HCT116 (cell line): ENCODE measurements around the gene HRH4. TPM values are rescaled to one million over a fixed set of nuclear protein-coding genes. Genes with fewer than 3 reads are reported as not detected.

Experiments
- ATAC-seq: fragments of 200-7000 bp; cut with Tn5 transposase; 2 replicates; pipeline ENCODE4 v1.9.1; 2020; ENCODE audit warnings: mild to moderate bottlenecking, moderate library complexity
- BruUV-seq: library from RNA; stranded (reverse); fragments of 400-500 nt; replicated peaks from 2 replicates; lab custom pipeline; 2021; lab: Mats Ljungman, UMichigan
- CTCF ChIA-PET: fragments of 300-600 bp; sonication (Branson Sonifier 250); formaldehyde crosslinking; loops from one replicate; lab custom pipeline; 2021; ENCODE audit warnings: antibody characterized with exemption; lab: Charles Lee
- POLR2A ChIA-PET: fragments of 300-600, 350-600 bp; sonication (Branson Sonifier 250); formaldehyde crosslinking; loops from one replicate; lab custom pipeline; 2021; ENCODE audit warnings: antibody characterized with exemption; lab: Charles Lee
- RAD21 ChIA-PET, 2 experiments: fragments of 300-600 bp; sonication (Branson Sonifier 250); formaldehyde crosslinking; loops; one replicate each; lab custom pipeline; 2023; ENCODE audit warnings: low total read pairs in 2 of 2; ENCODE audit not compliant: uncharacterized antibody in 2 of 2, unreplicated experiment in 2 of 2, low non-redundant PET in 1 of 2; lab: Charles Lee
- DNase-seq: peaks from one replicate; pipeline ENCODE4 v3.0.0-alpha.2; 2010; ENCODE audit warnings: low read depth, low spot score
- H2AFZ ChIP-seq: fragments of 200-600 bp; shearing (Covaris generic), sonication (generic); 2 replicates; pipeline ENCODE4 v1.6.1; 2017; ENCODE audit warnings: low read depth, mixed run types, mixed read lengths, antibody characterized with exemption, low read length; ENCODE audit not compliant: poor library complexity, severe bottlenecking
- H3K27ac ChIP-seq: 2 replicates; pipeline ENCODE4 v1.5.1; 2012; ENCODE audit warnings: low read depth, low read length
- H3K27me3 ChIP-seq: fragments of 200-600 bp; sonication (generic); 2 replicates; pipeline ENCODE4 v1.6.1; 2016; ENCODE audit warnings: mixed run types, low read length, mixed read lengths; ENCODE audit not compliant: insufficient read depth
- H3K36me3 ChIP-seq, 2 experiments: fragments of 200-500 bp in 1 of 2; fragments of 200-600 bp in 1 of 2; sonication (Bioruptor generic) in 1 of 2; sonication (generic) in 1 of 2; 2 replicates each; pipeline versions ENCODE4 v1.5.1 to v1.6.1; 2014 to 2016; ENCODE audit warnings: low read length in 2 of 2, inconsistent platforms in 1 of 2, mixed read lengths in 1 of 2, mixed run types in 1 of 2; ENCODE audit not compliant: insufficient read depth in 2 of 2, control insufficient read depth in 1 of 2
- H3K4me1 ChIP-seq, 2 experiments: fragments of 200-600 bp in 1 of 2; sonication (generic) in 1 of 2; 2 replicates each; pipeline versions ENCODE4 v1.5.1 to v1.6.1; 2012 to 2017; ENCODE audit warnings: low read length in 2 of 2, inconsistent platforms in 1 of 2, mild to moderate bottlenecking in 1 of 2, mixed read lengths in 1 of 2, mixed run types in 1 of 2, moderate library complexity in 1 of 2; ENCODE audit not compliant: insufficient read depth in 2 of 2, control insufficient read depth in 1 of 2
- H3K4me2 ChIP-seq: fragments of 200-600 bp; sonication (generic); 2 replicates; pipeline ENCODE4 v1.6.1; 2017; ENCODE audit warnings: mixed run types, low read length, mixed read lengths
- H3K4me3 ChIP-seq, 2 experiments: fragments of 200-600 bp in 1 of 2; sonication (generic) in 1 of 2; replicated peaks in 1 of 2; 2 replicates each; pipeline ENCODE4 v1.5.1; 2011 to 2016; ENCODE audit warnings: low read length in 2 of 2, control low read depth in 1 of 2, low read depth in 1 of 2, mild to moderate bottlenecking in 1 of 2, mixed read lengths in 1 of 2, mixed run types in 1 of 2
- H3K79me2 ChIP-seq: fragments of 200-600 bp; sonication (generic); 2 replicates; pipeline ENCODE4 v1.6.1; 2017; ENCODE audit warnings: mild to moderate bottlenecking, mixed run types, low read length, moderate library complexity, mixed read lengths; ENCODE audit not compliant: insufficient read depth
- H3K9ac ChIP-seq: fragments of 200-600 bp; sonication (generic); 2 replicates; pipeline ENCODE4 v1.6.1; 2016; ENCODE audit warnings: low read length, mixed read lengths
- H3K9me2 ChIP-seq: fragments of 200-600 bp; sonication (generic), shearing (Covaris generic); 2 replicates; pipeline ENCODE4 v1.6.1; 2017; ENCODE audit warnings: mixed run types, mild to moderate bottlenecking, moderate library complexity; ENCODE audit not compliant: insufficient read depth
- H3K9me3 ChIP-seq, 2 experiments: fragments of 200-500 bp in 1 of 2; fragments of 200-600 bp in 1 of 2; sonication (Bioruptor generic) in 1 of 2; sonication (generic) in 1 of 2; 2 replicates each; pipeline ENCODE4 v1.6.1; 2014 to 2017; ENCODE audit warnings: low read length in 2 of 2, mixed read lengths in 2 of 2, inconsistent platforms in 1 of 2, low read depth in 1 of 2, mild to moderate bottlenecking in 1 of 2, mixed run types in 1 of 2, moderate library complexity in 1 of 2; ENCODE audit not compliant: control insufficient read depth in 1 of 2, insufficient read depth in 1 of 2
- H4K20me1 ChIP-seq: fragments of 200-600 bp; sonication (generic), shearing (Covaris generic); 2 replicates; pipeline ENCODE4 v1.6.1; 2017; ENCODE audit warnings: mixed run types, mild to moderate bottlenecking, moderate library complexity; ENCODE audit not compliant: insufficient read depth
- ATF3 ChIP-seq: IDR thresholded peaks from 2 replicates; pipeline ENCODE4 v1.6.1; 2012
- EGR1 ChIP-seq: IDR thresholded peaks from 2 replicates; pipeline ENCODE4 v1.6.1; 2012; ENCODE audit warnings: low read depth
- MAX ChIP-seq: IDR thresholded peaks from 2 replicates; pipeline ENCODE4 v1.6.1; 2012
- POLR2A ChIP-seq: IDR thresholded peaks from 2 replicates; pipeline ENCODE4 v1.7.0; 2011; ENCODE audit warnings: borderline replicate concordance; ENCODE audit not compliant: insufficient read depth, insufficient read length; ENCODE audit errors: extremely low read depth
- SIN3A ChIP-seq: IDR thresholded peaks from 2 replicates; pipeline ENCODE4 v1.6.1; 2012; ENCODE audit warnings: low read depth
- SP1 ChIP-seq: IDR thresholded peaks from 2 replicates; pipeline ENCODE4 v1.6.1; 2012; ENCODE audit warnings: low read depth
- YY1 ChIP-seq: IDR thresholded peaks from 2 replicates; pipeline ENCODE4 v1.6.1; 2011; ENCODE audit warnings: low read length, low read depth, moderate library complexity, mild to moderate bottlenecking; ENCODE audit not compliant: insufficient replicate concordance; ENCODE audit errors: extremely low read depth
- ZBTB33 ChIP-seq: IDR thresholded peaks from 2 replicates; pipeline ENCODE4 v1.6.1; 2011; ENCODE audit warnings: mild to moderate bottlenecking, low read length, moderate library complexity; ENCODE audit not compliant: insufficient replicate concordance; ENCODE audit errors: extremely low read depth
- intact Hi-C: fragments of 100-400 bp; cut with micrococcal nuclease; formaldehyde crosslinking; loops from 2 replicates; pipeline ENCODE4 v1.10.0; 2022
- total RNA-seq: library from RNA; stranded (reverse); gene quantifications from one replicate; pipeline ENCODE4 v1.2.1, GENCODE V29; 2021; ENCODE audit not compliant: unreplicated experiment

The HRH4 gene
- total RNA-seq, 1 experiment from 2014 or later: not detected

GRCh38 chr18:24426398-24427294 is 33.8 kb upstream of the HRH4 start, which contains the start of gene IMPACT (continued):
- TF ChIP-seq ZBTB33 (peak; percentile 25), SP1 (peak; percentile 9; the same call in 1 of the 2 replicates)

GRCh38 chr18:24427484-24427883 is 33.0 kb upstream of the HRH4 start:
- no peak for DNase-seq
- POLR2A ChIA-PET: interaction anchor here (1.1 to 1.6 kb wide), 2 partner anchors 9 to 10 kb away, joined by 3 to 5 read pairs; no protein-coding TSS in a partner anchor

More at GRCh38 chr18:24427484-24427883, 33.0 kb upstream of the HRH4 start:
- TF ChIP-seq POLR2A: no peak
- no peak for TF ChIP-seq MAX
- no peak for TF ChIP-seq ZBTB33
- no peak for TF ChIP-seq YY1
- TF ChIP-seq SIN3A: 0 out of 2 replicates have a peak, but pooled peaks have one; percentile 13
- no peak for TF ChIP-seq EGR1
- TF ChIP-seq ATF3: no peak
- H3K27me3 ChIP-seq: no peaks in the 10 kb centered on the region
- H4K20me1 ChIP-seq: no peaks in the 10 kb centered on the region
- no peaks in the 10 kb centered on the region for H3K9me3 ChIP-seq
- H3K9me2 ChIP-seq: no peaks in the 10 kb centered on the region
- peak; percentile 35 for ATAC-seq
- H3K27ac ChIP-seq: peak overlapping the region; percentile 96; the same call in 1 of the 2 replicates
- peak overlapping the region; percentile 97 for H3K9ac ChIP-seq
- CTCF ChIA-PET: interaction anchor here (1.4 to 1.5 kb wide), 2 partner anchors 60 to 68 kb away, joined by 4 to 5 read pairs; no protein-coding TSS in a partner anchor
- peaks cover 2 to 9% of the 10 kb centered on the region in 2 experiments; a peak in 1 of 4 replicates for H3K36me3 ChIP-seq
- no TSS peak for BruUV-seq
- RAD21 ChIA-PET: no interaction called here
- peaks cover 5 to 21% of the 10 kb centered on the region in 2 experiments; a peak in 3 of 4 replicates for H3K4me1 ChIP-seq
- peaks cover 31% of the 10 kb centered on the region for H3K79me2 ChIP-seq
- H3K4me3 ChIP-seq: peak overlapping the region; percentile 60 to 76
- intact Hi-C loops: loop anchor here (5.0 to 10.0 kb wide), 2 partner anchors 60 to 73 kb away; no protein-coding TSS in a partner anchor
- H2AFZ ChIP-seq: no peak overlapping the region
- peak overlapping the region; percentile 70 for H3K4me2 ChIP-seq
